Nephron progenitor cell (in vitro differentiated cells): ENCODE results near the gene NOL9.

ENCODE experiments used
- DNase-seq: peaks from one replicate; pipeline ENCODE4 v3.0.0; 2021
- H3K27ac Mint-ChIP-seq: 2 replicates; pipeline ENCODE4 v1.8.0; 2021; ENCODE audit warnings: mild to moderate bottlenecking, moderate library complexity, mixed read lengths
- H3K27me3 Mint-ChIP-seq: 2 replicates; pipeline ENCODE4 v1.8.0; 2021; ENCODE audit warnings: mild to moderate bottlenecking, low read depth, mixed read lengths; ENCODE audit not compliant: poor library complexity
- H3K36me3 Mint-ChIP-seq: 2 replicates; pipeline ENCODE4 v1.8.0; 2021; ENCODE audit warnings: low read depth, mixed read lengths
- H3K4me1 Mint-ChIP-seq: 2 replicates; pipeline ENCODE4 v1.8.0; 2021; ENCODE audit warnings: mixed read lengths
- H3K4me3 Mint-ChIP-seq: 2 replicates; pipeline ENCODE4 v1.8.0; 2021; ENCODE audit warnings: mild to moderate bottlenecking, moderate library complexity, mixed read lengths
- H3K9me3 Mint-ChIP-seq: 2 replicates; pipeline ENCODE4 v1.8.0; 2021; ENCODE audit warnings: mild to moderate bottlenecking, moderate library complexity, mixed read lengths
- CTCF ChIP-seq: fragments of 200-600 bp; sonication (generic); IDR thresholded peaks from 2 replicates; pipeline ENCODE4 v1.5.0; 2021; ENCODE audit warnings: antibody characterized with exemption

The NOL9 gene

GRCh38 chr1:6501279-6501813, 53.0 kb downstream of the NOL9 start:
- no peak for TF ChIP-seq CTCF
- Mint-ChIP-seq H3K4me1 (peaks cover 49% of the 10 kb centered on the region), H3K27ac (no peak overlapping the region), H3K9me3 (no peaks in the 10 kb centered on the region), H3K36me3 (no peaks in the 10 kb centered on the region), H3K4me3 (no peak overlapping the region), H3K27me3 (peaks cover 23% of the 10 kb centered on the region)
- no peak for DNase-seq

GRCh38 chr1:6500544-6501278, 53.6 kb downstream of the NOL9 start:
- Mint-ChIP-seq H3K27me3 (peaks cover 29% of the 10 kb centered on the region), H3K27ac (no peak overlapping the region), H3K9me3 (no peaks in the 10 kb centered on the region), H3K4me3 (no peak overlapping the region), H3K4me1 (peaks cover 49% of the 10 kb centered on the region), H3K36me3 (no peaks in the 10 kb centered on the region)
- TF ChIP-seq CTCF = no peak
- no peak for DNase-seq

DNA sequence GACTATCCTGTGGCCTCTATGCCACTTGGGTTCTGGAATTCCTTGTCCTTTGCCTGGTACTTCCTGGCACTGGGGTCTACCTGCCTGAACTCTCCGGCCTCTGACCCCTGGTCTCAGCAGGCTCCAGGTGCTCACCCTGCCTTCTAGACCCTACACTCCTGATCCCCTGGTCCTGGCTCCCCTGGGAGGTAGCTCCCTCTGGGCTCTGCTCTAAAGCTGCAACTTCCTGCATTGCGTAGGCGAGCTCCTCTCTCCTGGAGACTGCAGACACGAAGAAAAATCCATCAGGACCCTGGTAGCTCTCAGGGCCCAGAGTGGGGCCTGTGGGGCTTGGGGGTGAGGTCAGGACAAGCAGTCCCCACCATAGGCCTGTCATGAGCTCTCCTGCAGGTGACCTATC, 55.0 kb downstream of the NOL9 start:
- H3K27ac Mint-ChIP-seq = no peak overlapping the region
- H3K4me3 Mint-ChIP-seq = peak overlapping the region; percentile 68
- peaks cover 45% of the 10 kb centered on the region for H3K4me1 Mint-ChIP-seq

GRCh38 chr1:6498576-6499111, 55.7 kb downstream of the NOL9 start:
- TF ChIP-seq CTCF = no peak
- H3K4me1 Mint-ChIP-seq = peaks cover 44% of the 10 kb centered on the region
- H3K9me3 Mint-ChIP-seq = no peaks in the 10 kb centered on the region
- peaks cover 31% of the 10 kb centered on the region for H3K27me3 Mint-ChIP-seq
- H3K36me3 Mint-ChIP-seq = no peaks in the 10 kb centered on the region
- DNase-seq = no peak
- peak overlapping the region; percentile 81 for H3K4me3 Mint-ChIP-seq
- H3K27ac Mint-ChIP-seq = no peak overlapping the region

More for the DNA sequence above, 55.0 kb downstream of the NOL9 start:
- no peaks in the 10 kb centered on the region for H3K36me3 Mint-ChIP-seq
- peaks cover 32% of the 10 kb centered on the region for H3K27me3 Mint-ChIP-seq
- no peaks in the 10 kb centered on the region for H3K9me3 Mint-ChIP-seq
- no peak for DNase-seq
- TF ChIP-seq CTCF = no peak

GRCh38 chr1:6497867-6498575, 56.3 kb downstream of the NOL9 start:
- Mint-ChIP-seq H3K4me3 (peak overlapping the region; percentile 81), H3K9me3 (no peaks in the 10 kb centered on the region), H3K27ac (no peak overlapping the region), H3K4me1 (peaks cover 44% of the 10 kb centered on the region), H3K36me3 (no peaks in the 10 kb centered on the region), H3K27me3 (peaks cover 31% of the 10 kb centered on the region)
- TF ChIP-seq CTCF = no peak
- DNase-seq = no peak
